HL-60 (cell line): ENCODE measurements around the gene ATP9B.

ENCODE experiments used
- DNase-seq, 2 experiments: peaks; one replicate each; pipeline ENCODE4 v3.0.0-alpha.2; 2010 to 2020; ENCODE audit warnings: low read depth in 1 of 2, low spot score in 1 of 2
- H3K27ac ChIP-seq: fragments of 250-450 bp; sonication (Bioruptor Pico); replicated peaks from 2 replicates; pipeline ENCODE4 v1.5.1; 2020; ENCODE audit warnings: mild to moderate bottlenecking, moderate library complexity
- H3K27me3 ChIP-seq: fragments of 250-450 bp; sonication (Bioruptor Pico); 2 replicates; pipeline ENCODE4 v1.5.1; 2021; ENCODE audit warnings: mild to moderate bottlenecking, moderate library complexity; ENCODE audit not compliant: insufficient read depth, poor library complexity, severe bottlenecking
- H3K4me3 ChIP-seq: replicated peaks from 2 replicates; pipeline ENCODE4 v1.5.1; 2011; ENCODE audit warnings: mild to moderate bottlenecking, control low read depth, low read length; ENCODE audit not compliant: insufficient read depth
- CTCF ChIP-seq: IDR thresholded peaks from one replicate; pipeline ENCODE4 v1.5.1; 2011; ENCODE audit warnings: low read length, control low read depth, inconsistent platforms; ENCODE audit not compliant: insufficient read depth
- GABPA ChIP-seq: IDR thresholded peaks from 2 replicates; pipeline ENCODE4 v1.6.1; 2012; ENCODE audit warnings: low read depth
- POLR2AphosphoS5 ChIP-seq: IDR thresholded peaks from 2 replicates; pipeline ENCODE4 v1.6.1; 2012; ENCODE audit warnings: low read depth
- REST ChIP-seq: IDR thresholded peaks from 2 replicates; pipeline ENCODE4 v1.6.1; 2012; ENCODE audit warnings: low read depth; ENCODE audit not compliant: insufficient replicate concordance
- SPI1 ChIP-seq: IDR thresholded peaks from 2 replicates; pipeline ENCODE4 v1.6.1; 2012; ENCODE audit warnings: low read depth, mild to moderate bottlenecking, borderline replicate concordance

The ATP9B gene

GRCh38 chr18:79250301-79250981, 181.2 kb downstream of the ATP9B start:
- H3K4me3 ChIP-seq: no peak overlapping the region
- TF ChIP-seq REST (no peak), GABPA (no peak), CTCF (no peak), SPI1 (no peak), POLR2AphosphoS5 (no peak)
- no peak for DNase-seq
- H3K27me3 ChIP-seq: no peaks in the 10 kb centered on the region
- no peak overlapping the region for H3K27ac ChIP-seq

GRCh38 chr18:79251021-79251420, 181.8 kb downstream of the ATP9B start:
- no peak overlapping the region for H3K4me3 ChIP-seq
- TF ChIP-seq POLR2AphosphoS5: no peak
- no peak for DNase-seq
- H3K27ac ChIP-seq: no peak overlapping the region
- H3K27me3 ChIP-seq: no peaks in the 10 kb centered on the region

GRCh38 chr18:79252904-79253633, 183.9 kb downstream of the ATP9B start:
- Histone ChIP-seq H3K27me3 (no peaks in the 10 kb centered on the region), H3K4me3 (no peak overlapping the region), H3K27ac (no peak overlapping the region)
- no peak for DNase-seq
- no peak for TF ChIP-seq SPI1
- no peak for TF ChIP-seq GABPA
- TF ChIP-seq CTCF: no peak
- TF ChIP-seq REST: no peak
- no peak for TF ChIP-seq POLR2AphosphoS5

- Histone ChIP-seq H3K27ac (no peak overlapping the region), H3K4me3 (no peak overlapping the region), H3K27me3 (no peaks in the 10 kb centered on the region)
- no peak for TF ChIP-seq POLR2AphosphoS5
- TF ChIP-seq SPI1: no peak
- no peak for TF ChIP-seq CTCF
- no peak for TF ChIP-seq GABPA
- no peak for TF ChIP-seq REST
- no peak for DNase-seq
These were observed 188.3 kb downstream of the ATP9B start for GRCh38 chr18:79257480-79257879.
